Esophagus muscularis mucosa (tissue), 4 donors: ENCODE measurements around the gene SLC7A14.

Source experiments
- CTCF ChIP-seq, 3 experiments: fragments of 200-600 bp in 2 of 3; fragments of 450-650 bp in 1 of 3; sonication (generic) in 2 of 3; IDR thresholded peaks; one replicate each; pipeline ENCODE4 v1.5.1; 2017 to 2019; ENCODE audit warnings: antibody characterized with exemption in 3 of 3, mild to moderate bottlenecking in 2 of 3, moderate library complexity in 1 of 3
- EP300 ChIP-seq: sonication (generic); formaldehyde crosslinking; IDR thresholded peaks from one replicate; pipeline ENCODE4 v1.6.1; 2017; ENCODE audit warnings: antibody characterized with exemption
- POLR2A ChIP-seq: fragments of 450-650 bp; IDR thresholded peaks from one replicate; pipeline ENCODE4 v1.6.1; 2017; ENCODE audit warnings: antibody characterized with exemption, moderate library complexity, mild to moderate bottlenecking, low read depth
- POLR2AphosphoS5 ChIP-seq, 2 donors: sonication (generic); formaldehyde crosslinking; IDR thresholded peaks; one replicate each; pipeline ENCODE4 v1.6.1; 2017; ENCODE audit warnings: antibody characterized with exemption in 2 of 2

- TF ChIP-seq EP300: no peak
- no peak for TF ChIP-seq CTCF (IDR thresholded peaks at IDR 0.05)
- TF ChIP-seq POLR2A: no peak
- TF ChIP-seq POLR2AphosphoS5 (IDR thresholded peaks at IDR 0.05): no peak
Observed at GRCh38 chr3:170524073-170524472, 61.8 kb downstream of the SLC7A14 start.
